Karpas-422 (cell line): ENCODE measurements around the gene LHX4. TPM values are rescaled to one million over a fixed set of nuclear protein-coding genes. Genes with fewer than 3 reads are reported as not detected.

Experiments used
- DNase-seq: peaks from one replicate; pipeline ENCODE4 v3.0.0-alpha.2; 2015
- H2AFZ ChIP-seq: fragments of 200-600 bp; sonication (generic); 2 replicates; pipeline ENCODE4 v1.6.1; 2014; ENCODE audit warnings: antibody characterized with exemption, low read length, mixed read lengths
- H3K27ac ChIP-seq: fragments of 200-600 bp; sonication (generic); 2 replicates; pipeline ENCODE4 v1.5.1; 2014; ENCODE audit warnings: mild to moderate bottlenecking, low read length, moderate library complexity
- H3K27me3 ChIP-seq: fragments of 200-600 bp; sonication (generic); 2 replicates; pipeline ENCODE4 v1.6.1; 2014; ENCODE audit warnings: low read length, mixed read lengths
- H3K36me3 ChIP-seq: fragments of 200-600 bp; sonication (generic); 2 replicates; pipeline ENCODE4 v1.6.1; 2014; ENCODE audit warnings: low read length, mixed read lengths; ENCODE audit not compliant: insufficient read depth
- H3K4me1 ChIP-seq: fragments of 200-600 bp; sonication (generic); 2 replicates; pipeline ENCODE4 v1.6.1; 2014; ENCODE audit warnings: mild to moderate bottlenecking, low read length, mixed read lengths
- H3K4me2 ChIP-seq: fragments of 200-600 bp; sonication (generic); 2 replicates; pipeline ENCODE4 v1.6.1; 2014; ENCODE audit warnings: low read length, low read depth, mild to moderate bottlenecking; ENCODE audit not compliant: poor library complexity, severe bottlenecking
- H3K4me3 ChIP-seq: fragments of 200-600 bp; sonication (generic); 2 replicates; pipeline ENCODE4 v1.5.1; 2014; ENCODE audit warnings: mild to moderate bottlenecking, antibody characterized with exemption, low read length, mixed read lengths
- H3K79me2 ChIP-seq: fragments of 200-600 bp; sonication (generic); 2 replicates; pipeline ENCODE4 v1.6.1; 2014; ENCODE audit warnings: mild to moderate bottlenecking, low read length, mixed read lengths
- H3K9ac ChIP-seq: fragments of 200-600 bp; sonication (generic); 2 replicates; pipeline ENCODE4 v1.6.0; 2014; ENCODE audit warnings: low read length
- H3K9me2 ChIP-seq: fragments of 200-600 bp; sonication (generic), shearing (Covaris generic); replicated peaks from 2 replicates; pipeline ENCODE4 v1.6.0; 2014; ENCODE audit warnings: mild to moderate bottlenecking, low read length, moderate library complexity; ENCODE audit not compliant: insufficient read depth
- H3K9me3 ChIP-seq: fragments of 300-700, 200-600 bp; sonication (generic); 2 replicates; pipeline ENCODE4 v1.6.1; 2014; ENCODE audit warnings: low read length, mixed read lengths
- H4K20me1 ChIP-seq: fragments of 200-600 bp; sonication (generic); 2 replicates; pipeline ENCODE4 v1.6.1; 2014; ENCODE audit warnings: mild to moderate bottlenecking, antibody characterized with exemption, low read length, low read depth; ENCODE audit not compliant: insufficient read depth
- total RNA-seq: library from RNA; depleted of rRNA; stranded (reverse); fragments of >200 nt; shearing (Covaris generic); gene quantifications from 2 replicates; pipeline ENCODE4 v1.2.3, GENCODE V29; 2014; ENCODE audit warnings: low replicate concordance

The LHX4 gene
- total RNA-seq, 1 experiment from 2014 or later: not detected

- Histone ChIP-seq H3K79me2 (no peaks in the 10 kb centered on the region), H3K4me1 (no peaks in the 10 kb centered on the region), H3K4me2 (no peak overlapping the region), H3K27me3 (no peaks in the 10 kb centered on the region), H3K9ac (no peak overlapping the region), H4K20me1 (no peaks in the 10 kb centered on the region), H3K36me3 (no peaks in the 10 kb centered on the region), H3K9me2 (no peaks in the 10 kb centered on the region), H3K4me3 (no peak overlapping the region), H2AFZ (no peak overlapping the region), H3K9me3 (no peaks in the 10 kb centered on the region), H3K27ac (no peak overlapping the region)
- no peak for DNase-seq
Measured at GRCh38 chr1:180278596-180279395, 48.7 kb downstream of the LHX4 start.

- H3K79me2 ChIP-seq: no peaks in the 10 kb centered on the region
- no peak overlapping the region for H3K9ac ChIP-seq
- no peak for DNase-seq
- H3K27me3 ChIP-seq: no peaks in the 10 kb centered on the region
- H3K27ac ChIP-seq: no peak overlapping the region
- H3K9me2 ChIP-seq: no peaks in the 10 kb centered on the region
- H3K4me3 ChIP-seq: no peak overlapping the region
- no peaks in the 10 kb centered on the region for H4K20me1 ChIP-seq
- no peak overlapping the region for H2AFZ ChIP-seq
- no peak overlapping the region for H3K4me2 ChIP-seq
- H3K4me1 ChIP-seq: no peaks in the 10 kb centered on the region
- no peaks in the 10 kb centered on the region for H3K9me3 ChIP-seq
- no peaks in the 10 kb centered on the region for H3K36me3 ChIP-seq
Measured at GRCh38 chr1:180279651-180280050, 49.6 kb downstream of the LHX4 start.

- Histone ChIP-seq H3K36me3 (no peaks in the 10 kb centered on the region), H3K27ac (no peak overlapping the region), H3K4me1 (no peaks in the 10 kb centered on the region), H3K9me3 (no peaks in the 10 kb centered on the region), H4K20me1 (no peaks in the 10 kb centered on the region), H3K27me3 (no peaks in the 10 kb centered on the region), H3K9ac (no peak overlapping the region), H2AFZ (no peak overlapping the region), H3K79me2 (no peaks in the 10 kb centered on the region), H3K4me2 (no peak overlapping the region), H3K9me2 (no peaks in the 10 kb centered on the region), H3K4me3 (no peak overlapping the region)
- no peak for DNase-seq
Measured at GRCh38 chr1:180280617-180281016, 50.6 kb downstream of the LHX4 start.

- Histone ChIP-seq H3K9me3 (no peaks in the 10 kb centered on the region), H3K4me3 (no peak overlapping the region), H4K20me1 (no peaks in the 10 kb centered on the region), H3K4me2 (no peak overlapping the region), H3K9me2 (no peaks in the 10 kb centered on the region), H3K27me3 (no peaks in the 10 kb centered on the region), H3K36me3 (peaks cover 3% of the 10 kb centered on the region; the same call in 1 of the 2 replicates), H3K27ac (no peak overlapping the region), H3K79me2 (no peaks in the 10 kb centered on the region), H3K9ac (no peak overlapping the region), H3K4me1 (no peaks in the 10 kb centered on the region), H2AFZ (no peak overlapping the region)
- DNase-seq: no peak
Measured at GRCh38 chr1:180281490-180281889, 51.4 kb downstream of the LHX4 start.

- Histone ChIP-seq H3K9me3 (no peaks in the 10 kb centered on the region), H3K4me1 (no peaks in the 10 kb centered on the region), H2AFZ (no peak overlapping the region), H3K27ac (no peak overlapping the region), H3K36me3 (peaks cover 3% of the 10 kb centered on the region; the same call in 1 of the 2 replicates), H3K4me2 (no peak overlapping the region), H3K27me3 (no peaks in the 10 kb centered on the region), H3K9ac (no peak overlapping the region), H3K4me3 (no peak overlapping the region), H3K79me2 (no peaks in the 10 kb centered on the region), H3K9me2 (no peaks in the 10 kb centered on the region), H4K20me1 (no peaks in the 10 kb centered on the region)
- no peak for DNase-seq
Measured at GRCh38 chr1:180282401-180283044, 52.5 kb downstream of the LHX4 start.

- H2AFZ ChIP-seq: no peak overlapping the region
- no peaks in the 10 kb centered on the region for H3K79me2 ChIP-seq
- no peak overlapping the region for H3K27ac ChIP-seq
- H3K36me3 ChIP-seq: peaks cover 8% of the 10 kb centered on the region; the same call in 1 of the 2 replicates
- no peaks in the 10 kb centered on the region for H3K9me3 ChIP-seq
- H3K4me3 ChIP-seq: no peak overlapping the region
- H3K4me2 ChIP-seq: no peak overlapping the region
- no peaks in the 10 kb centered on the region for H3K9me2 ChIP-seq
- no peak for DNase-seq
- no peak overlapping the region for H3K9ac ChIP-seq
- no peaks in the 10 kb centered on the region for H3K4me1 ChIP-seq
- no peaks in the 10 kb centered on the region for H3K27me3 ChIP-seq
- H4K20me1 ChIP-seq: no peaks in the 10 kb centered on the region
Measured at GRCh38 chr1:180283098-180283497, 53.0 kb downstream of the LHX4 start.

- Histone ChIP-seq H3K36me3 (peaks cover 8% of the 10 kb centered on the region; the same call in 1 of the 2 replicates), H4K20me1 (no peaks in the 10 kb centered on the region), H3K4me1 (no peaks in the 10 kb centered on the region), H3K27me3 (no peaks in the 10 kb centered on the region), H3K9me3 (no peaks in the 10 kb centered on the region), H3K79me2 (peaks cover 4% of the 10 kb centered on the region), H3K4me3 (no peak overlapping the region), H3K4me2 (no peak overlapping the region), H3K9ac (no peak overlapping the region), H3K9me2 (no peaks in the 10 kb centered on the region), H2AFZ (no peak overlapping the region), H3K27ac (no peak overlapping the region)
- DNase-seq: no peak
Measured at GRCh38 chr1:180286417-180286816, 56.4 kb downstream of the LHX4 start.

GRCh38 chr1:180287988-180288705, 58.1 kb downstream of the LHX4 start:
- no peaks in the 10 kb centered on the region for H4K20me1 ChIP-seq
- no peak overlapping the region for H3K4me3 ChIP-seq
- H2AFZ ChIP-seq: no peak overlapping the region
- H3K27me3 ChIP-seq: no peaks in the 10 kb centered on the region
- no peak overlapping the region for H3K4me2 ChIP-seq
- H3K9me2 ChIP-seq: no peaks in the 10 kb centered on the region
- H3K9me3 ChIP-seq: no peaks in the 10 kb centered on the region
- H3K4me1 ChIP-seq: no peaks in the 10 kb centered on the region
- DNase-seq: no peak
- no peak overlapping the region for H3K9ac ChIP-seq
- peaks cover 4% of the 10 kb centered on the region for H3K79me2 ChIP-seq
- H3K27ac ChIP-seq: no peak overlapping the region
- H3K36me3 ChIP-seq: peaks cover 8% of the 10 kb centered on the region; the same call in 1 of the 2 replicates
